Upper lobe of left lung (tissue), 4 donors: Measurements from ENCODE around the gene PPP1CA.

Experiments
- CTCF ChIP-seq, 6 experiments: fragments of 450-650 bp in 4 of 6; fragments of 200-600 bp in 2 of 6; sonication (generic) in 2 of 6; IDR thresholded peaks; one replicate each; pipeline ENCODE4 v1.5.1; 2016 to 2019; ENCODE audit warnings: antibody characterized with exemption in 6 of 6
- EP300 ChIP-seq, 4 donors: sonication (generic); formaldehyde crosslinking; IDR thresholded peaks; one replicate each; pipeline ENCODE4 v1.5.1; 2017; ENCODE audit warnings: antibody characterized with exemption in 4 of 4, control low read depth in 2 of 4
- POLR2A ChIP-seq, 4 donors: fragments of 450-650 bp; IDR thresholded peaks; one replicate each; pipeline ENCODE4 v1.5.1; 2016 to 2017; ENCODE audit warnings: antibody characterized with exemption in 4 of 4, mild to moderate bottlenecking in 2 of 4

- no peak for TF ChIP-seq CTCF (IDR thresholded peaks at IDR 0.05)
- no peak for TF ChIP-seq EP300 (IDR thresholded peaks at IDR 0.05)
- peak in 3 of 4 donors; percentile 29 to 41 (median 36) for TF ChIP-seq POLR2A (IDR thresholded peaks at IDR 0.05)
Observed at GRCh38 chr11:67372321-67372992, 29.2 kb downstream of the PPP1CA start.
